ENCODE results near the gene VLDLR.

The VLDLR gene

GRCh38 chr9:2624051-2624682, 2.6 kb downstream of the VLDLR start:
- no peak overlapping the region for H2BK5ac ChIP-seq (ENCODE audit: low read depth, low read length, poor library complexity)
- no peaks in the 10 kb centered on the region for H3K36me3 ChIP-seq (ENCODE audit: control insufficient read depth in 1 of 2, insufficient read depth in 2 of 2, low read length in 2 of 2)
- H3K79me2 ChIP-seq (ENCODE audit: control insufficient read depth, insufficient read depth, low read length, poor library complexity): peaks cover 17% of the 10 kb centered on the region
- no peak overlapping the region for H3K18ac ChIP-seq (ENCODE audit: low read length)
- H4K12ac ChIP-seq (ENCODE audit: low read depth, low read length): no peak overlapping the region
- peak overlapping the region; percentile 65 for H3K4me2 ChIP-seq (ENCODE audit: low read length)
- H3K14ac ChIP-seq (ENCODE audit: low read length): no peak overlapping the region
- no peak overlapping the region for H2AK5ac ChIP-seq (ENCODE audit: low read length)
- peaks cover 5 to 9% of the 10 kb centered on the region in 2 experiments for H3K4me1 ChIP-seq (ENCODE audit: control insufficient read depth in 1 of 2, insufficient read depth in 2 of 2, low read length in 2 of 2)
- no peak overlapping the region for H3K4me3 ChIP-seq (ENCODE audit: low read depth, low read length)
- no peak overlapping the region for H3K9ac ChIP-seq (ENCODE audit: low read length)
- WGBS (ENCODE audit: extremely low coverage, insufficient coverage, insufficient read length): no CpG with 5 or more reads among the region's 1 CpG
- no peak overlapping the region for H4K91ac ChIP-seq (ENCODE audit: low read depth, low read length)
- H3K27me3 ChIP-seq (ENCODE audit: insufficient read depth, low read length): no peaks in the 10 kb centered on the region
- H3K4ac ChIP-seq (ENCODE audit: low read depth, low read length): no peak overlapping the region
- no peak overlapping the region for H2AFZ ChIP-seq (ENCODE audit: insufficient read depth, low read length, poor library complexity)
- H3K27ac ChIP-seq (ENCODE audit: low read depth, low read length): no peak overlapping the region
- no peaks in the 10 kb centered on the region for H3K9me3 ChIP-seq (ENCODE audit: insufficient read depth, low read depth, low read length)
- peak in 1 of 2 donors; percentile 44 for DNase-seq
- H3K23ac ChIP-seq (ENCODE audit: low read length): no peak overlapping the region
- H3K79me1 ChIP-seq (ENCODE audit: low read length): peaks cover 16% of the 10 kb centered on the region
- H2BK120ac ChIP-seq (ENCODE audit: insufficient read depth, low read length, poor library complexity): no peak overlapping the region
- no peak overlapping the region for H4K8ac ChIP-seq (ENCODE audit: low read depth, low read length)
- no peak overlapping the region for H2BK12ac ChIP-seq (ENCODE audit: low read length)

- Histone ChIP-seq H3K14ac (ENCODE audit: low read length) (no peak overlapping the region), H3K79me1 (ENCODE audit: low read length) (peaks cover 16% of the 10 kb centered on the region), H2AK5ac (ENCODE audit: low read length) (no peak overlapping the region), H2BK12ac (ENCODE audit: low read length) (no peak overlapping the region), H2BK5ac (ENCODE audit: low read depth, low read length, poor library complexity) (no peak overlapping the region), H3K79me2 (ENCODE audit: control insufficient read depth, insufficient read depth, low read length, poor library complexity) (peaks cover 17% of the 10 kb centered on the region), H2BK120ac (ENCODE audit: insufficient read depth, low read length, poor library complexity) (no peak overlapping the region), H3K27me3 (ENCODE audit: insufficient read depth, low read length) (no peaks in the 10 kb centered on the region), H3K4ac (ENCODE audit: low read depth, low read length) (no peak overlapping the region), H3K18ac (ENCODE audit: low read length) (no peak overlapping the region), H3K23ac (ENCODE audit: low read length) (no peak overlapping the region), H3K27ac (ENCODE audit: low read depth, low read length) (no peak overlapping the region), H3K4me1 (ENCODE audit: control insufficient read depth in 1 of 2, insufficient read depth in 2 of 2, low read length in 2 of 2) (peaks cover 5 to 9% of the 10 kb centered on the region in 2 experiments), H3K9ac (ENCODE audit: low read length) (no peak overlapping the region), H2AFZ (ENCODE audit: insufficient read depth, low read length, poor library complexity) (no peak overlapping the region), H3K9me3 (ENCODE audit: insufficient read depth, low read depth, low read length) (no peaks in the 10 kb centered on the region), H4K91ac (ENCODE audit: low read depth, low read length) (no peak overlapping the region), H4K8ac (ENCODE audit: low read depth, low read length) (no peak overlapping the region), H3K36me3 (ENCODE audit: control insufficient read depth in 1 of 2, insufficient read depth in 2 of 2, low read length in 2 of 2) (peaks cover 0 to 2% of the 10 kb centered on the region in 2 experiments), H3K4me3 (ENCODE audit: low read depth, low read length) (no peak overlapping the region), H3K4me2 (ENCODE audit: low read length) (no peak overlapping the region), H4K12ac (ENCODE audit: low read depth, low read length) (no peak overlapping the region)
- DNase-seq: no peak
- no CpG with 5 or more reads among the region's 4 CpGs for WGBS (ENCODE audit: extremely low coverage, insufficient coverage, insufficient read length)
Measured at GRCh38 chr9:2625427-2625826, 3.8 kb downstream of the VLDLR start.

GRCh38 chr9:2628919-2629318, 7.3 kb downstream of the VLDLR start:
- Histone ChIP-seq H2AK5ac (ENCODE audit: low read length) (no peak overlapping the region), H2BK120ac (ENCODE audit: insufficient read depth, low read length, poor library complexity) (no peak overlapping the region), H3K27me3 (ENCODE audit: insufficient read depth, low read length) (no peaks in the 10 kb centered on the region), H3K4me1 (ENCODE audit: control insufficient read depth in 1 of 2, insufficient read depth in 2 of 2, low read length in 2 of 2) (peaks cover 7 to 8% of the 10 kb centered on the region in 2 experiments), H3K27ac (ENCODE audit: low read depth, low read length) (no peak overlapping the region), H2BK12ac (ENCODE audit: low read length) (no peak overlapping the region), H3K4me2 (ENCODE audit: low read length) (no peak overlapping the region), H3K9ac (ENCODE audit: low read length) (no peak overlapping the region), H3K14ac (ENCODE audit: low read length) (no peak overlapping the region), H4K91ac (ENCODE audit: low read depth, low read length) (no peak overlapping the region), H3K4me3 (ENCODE audit: low read depth, low read length) (no peak overlapping the region), H2AFZ (ENCODE audit: insufficient read depth, low read length, poor library complexity) (no peak overlapping the region), H2BK5ac (ENCODE audit: low read depth, low read length, poor library complexity) (no peak overlapping the region), H3K18ac (ENCODE audit: low read length) (no peak overlapping the region), H3K36me3 (ENCODE audit: control insufficient read depth in 1 of 2, insufficient read depth in 2 of 2, low read length in 2 of 2) (peaks cover 0 to 2% of the 10 kb centered on the region in 2 experiments), H3K79me2 (ENCODE audit: control insufficient read depth, insufficient read depth, low read length, poor library complexity) (peaks cover 7% of the 10 kb centered on the region), H3K23ac (ENCODE audit: low read length) (no peak overlapping the region), H4K8ac (ENCODE audit: low read depth, low read length) (no peak overlapping the region), H3K9me3 (ENCODE audit: insufficient read depth, low read depth, low read length) (no peaks in the 10 kb centered on the region), H3K79me1 (ENCODE audit: low read length) (no peaks in the 10 kb centered on the region), H4K12ac (ENCODE audit: low read depth, low read length) (no peak overlapping the region), H3K4ac (ENCODE audit: low read depth, low read length) (no peak overlapping the region)
- DNase-seq: no peak
- no CpG with 5 or more reads among the region's 5 CpGs for WGBS (ENCODE audit: extremely low coverage, insufficient coverage, insufficient read length)

- no peak for DNase-seq
- Histone ChIP-seq H3K79me1 (ENCODE audit: low read length) (no peaks in the 10 kb centered on the region), H2AFZ (ENCODE audit: insufficient read depth, low read length, poor library complexity) (no peak overlapping the region), H3K4me3 (ENCODE audit: low read depth, low read length) (no peak overlapping the region), H2BK120ac (ENCODE audit: insufficient read depth, low read length, poor library complexity) (no peak overlapping the region), H3K4me2 (ENCODE audit: low read length) (no peak overlapping the region), H2BK12ac (ENCODE audit: low read length) (no peak overlapping the region), H4K12ac (ENCODE audit: low read depth, low read length) (no peak overlapping the region), H3K4ac (ENCODE audit: low read depth, low read length) (peak overlapping the region; percentile 88), H3K27ac (ENCODE audit: low read depth, low read length) (no peak overlapping the region), H2AK5ac (ENCODE audit: low read length) (no peak overlapping the region), H3K23ac (ENCODE audit: low read length) (no peak overlapping the region), H4K8ac (ENCODE audit: low read depth, low read length) (no peak overlapping the region), H2BK5ac (ENCODE audit: low read depth, low read length, poor library complexity) (no peak overlapping the region), H3K9me3 (ENCODE audit: insufficient read depth, low read depth, low read length) (no peaks in the 10 kb centered on the region), H3K4me1 (ENCODE audit: control insufficient read depth in 1 of 2, insufficient read depth in 2 of 2, low read length in 2 of 2) (peaks cover 1 to 2% of the 10 kb centered on the region in 2 experiments), H3K14ac (ENCODE audit: low read length) (no peak overlapping the region), H3K9ac (ENCODE audit: low read length) (no peak overlapping the region), H3K36me3 (ENCODE audit: control insufficient read depth in 1 of 2, insufficient read depth in 2 of 2, low read length in 2 of 2) (peaks cover 0 to 2% of the 10 kb centered on the region in 2 experiments), H3K18ac (ENCODE audit: low read length) (peak overlapping the region; percentile 83), H3K79me2 (ENCODE audit: control insufficient read depth, insufficient read depth, low read length, poor library complexity) (peaks cover 7% of the 10 kb centered on the region), H4K91ac (ENCODE audit: low read depth, low read length) (no peak overlapping the region), H3K27me3 (ENCODE audit: insufficient read depth, low read length) (no peaks in the 10 kb centered on the region)
- no CpG with 5 or more reads among the region's 2 CpGs for WGBS (ENCODE audit: extremely low coverage, insufficient coverage, insufficient read length)
Measured at GRCh38 chr9:2630158-2630557, 8.6 kb downstream of the VLDLR start.

Measured in trophoblast cell (in vitro differentiated cells and primary cell).